HUDEP-2 (cell line): ENCODE results near the gene CRYGS.
A peak's percentile ranks its signal among the peaks of the same experiment; 100 is the strongest.
"Not testable (repeated sequence)": the region's sequence is repeated elsewhere in the genome, so short reads cannot be mapped to it uniquely, and the experiment has no call there.

Experiments
- DNase-seq, 76 experiments: peaks; one replicate each; lab custom pipeline; 2025; ENCODE audit not compliant: unreplicated experiment in 76 of 76; lab: John Stamatoyannopoulos, UW

CRYGS gene

GRCh38 chr3:186544281-186544680 lies at the start of gene CRYGS:
Gene CRYGS, minus strand, starts transcription at chr3:186544380. Its CDS starts 54 bp downstream, at chr3:186544326.
- DNase-seq, result no peak

GRCh38 chr3:186593862-186594261 lies 49.7 kb upstream of the CRYGS start:
- DNase-seq, result no peak

GRCh38 chr3:186592682-186593081 lies 48.5 kb upstream of the CRYGS start:
- no peak for DNase-seq

DNA sequence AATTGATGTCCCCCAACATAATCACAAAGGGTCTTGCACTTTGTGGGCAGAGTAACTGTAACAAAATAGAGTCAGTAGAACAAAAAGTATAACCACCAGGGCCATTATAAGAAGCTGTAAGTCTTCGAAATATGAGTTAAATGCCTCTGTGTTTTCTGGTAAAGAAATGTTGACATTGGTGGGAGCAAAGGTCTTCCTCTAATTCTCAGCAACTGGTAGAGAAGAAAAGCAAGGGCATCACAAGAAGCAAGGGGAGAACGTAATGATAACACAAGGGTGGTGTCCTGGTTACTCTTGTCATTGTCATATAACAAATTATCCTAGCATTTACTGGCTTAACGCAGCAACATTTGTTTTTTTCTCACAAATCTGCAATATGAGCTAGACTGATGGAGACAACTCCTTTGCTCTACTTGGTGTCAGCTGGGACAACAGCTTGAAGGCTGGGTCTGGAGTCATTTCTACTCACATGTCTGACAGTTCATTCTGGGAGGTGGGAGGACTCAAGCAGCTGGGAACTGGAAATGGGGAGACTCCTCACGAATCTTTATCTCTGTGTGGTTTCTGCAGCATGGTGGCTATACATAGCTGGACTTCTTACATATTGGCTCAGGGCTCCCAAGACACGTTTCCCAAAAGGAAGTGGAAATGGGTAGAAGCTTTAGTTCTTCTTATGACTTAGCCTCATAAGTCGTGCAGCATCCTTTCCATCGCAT lies 46.6 kb upstream of the CRYGS start:
- no peak for DNase-seq

DNA sequence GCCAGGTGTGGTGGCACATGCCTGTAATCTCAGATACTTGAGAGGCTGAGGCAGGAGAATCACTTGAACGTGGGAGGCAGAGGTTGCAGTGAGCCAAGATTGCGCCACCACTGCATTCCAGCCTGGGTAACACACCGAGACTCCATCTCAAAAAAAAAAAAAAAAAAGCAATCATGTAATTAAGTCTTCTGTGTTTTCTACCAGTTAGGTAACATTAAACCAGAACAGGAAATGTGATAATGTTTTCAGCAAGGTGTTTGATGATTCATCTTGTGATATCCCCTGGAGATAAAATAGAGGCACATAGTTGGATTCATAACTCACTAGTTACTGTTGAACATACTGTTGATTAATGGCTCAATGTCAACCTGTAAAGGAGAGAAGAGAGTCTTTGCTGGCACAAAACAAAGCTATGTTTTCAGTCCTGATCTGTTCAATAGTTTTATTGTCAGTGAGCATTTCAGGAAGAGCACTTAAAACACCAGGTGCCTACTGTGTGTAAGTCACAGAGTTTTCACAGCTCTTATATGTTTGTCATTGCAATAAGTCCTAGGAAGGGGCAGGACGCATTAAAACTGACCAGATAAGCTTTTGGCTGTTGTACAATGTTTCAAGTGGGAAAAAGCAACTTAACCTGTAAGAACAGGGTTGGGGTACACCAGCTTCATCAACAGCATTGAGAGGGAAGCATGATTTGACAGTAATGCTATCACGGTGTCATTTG lies 45.8 kb upstream of the CRYGS start:
- no peak for DNase-seq

DNA sequence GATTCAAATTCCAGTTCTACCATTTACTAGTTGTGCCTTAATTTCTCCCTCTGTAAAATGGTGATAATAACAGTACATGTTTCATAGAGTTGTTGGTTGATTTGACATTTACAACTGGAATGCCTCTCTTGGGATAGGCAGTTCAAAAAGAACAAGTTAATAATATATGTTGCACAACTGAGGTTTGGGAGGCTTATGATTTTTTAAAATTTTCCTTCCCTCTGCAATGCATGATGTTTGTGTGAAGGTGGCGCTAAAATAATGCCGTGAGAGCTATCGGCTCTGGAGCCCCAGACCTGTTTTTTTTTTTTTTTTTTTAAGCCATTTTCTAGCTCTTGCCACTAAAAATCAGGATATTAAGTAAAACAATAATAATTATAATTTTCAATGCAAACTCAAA lies 44.9 kb upstream of the CRYGS start:
- DNase-seq, result peak in 1 of 76 experiments; percentile 3

DNA sequence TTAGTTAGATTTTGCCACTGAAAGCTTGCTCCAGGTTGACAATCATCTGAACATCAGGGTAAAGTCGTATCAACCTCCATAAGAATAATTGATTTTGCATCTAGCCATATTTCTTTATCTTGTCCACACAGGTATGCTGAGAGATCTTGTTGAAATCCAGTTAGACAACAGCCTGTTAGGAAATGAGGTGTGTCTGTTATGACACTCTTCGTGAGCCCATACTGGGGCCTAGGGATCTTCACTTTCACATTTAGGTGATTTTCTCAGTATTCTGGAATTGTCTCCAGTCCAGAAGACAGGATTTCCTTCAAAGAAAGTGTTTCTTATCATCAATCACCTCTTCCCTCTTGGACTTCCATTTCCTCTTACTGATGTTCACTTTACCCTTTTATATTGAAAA lies 44.5 kb upstream of the CRYGS start:
- DNase-seq, result no peak

DNA sequence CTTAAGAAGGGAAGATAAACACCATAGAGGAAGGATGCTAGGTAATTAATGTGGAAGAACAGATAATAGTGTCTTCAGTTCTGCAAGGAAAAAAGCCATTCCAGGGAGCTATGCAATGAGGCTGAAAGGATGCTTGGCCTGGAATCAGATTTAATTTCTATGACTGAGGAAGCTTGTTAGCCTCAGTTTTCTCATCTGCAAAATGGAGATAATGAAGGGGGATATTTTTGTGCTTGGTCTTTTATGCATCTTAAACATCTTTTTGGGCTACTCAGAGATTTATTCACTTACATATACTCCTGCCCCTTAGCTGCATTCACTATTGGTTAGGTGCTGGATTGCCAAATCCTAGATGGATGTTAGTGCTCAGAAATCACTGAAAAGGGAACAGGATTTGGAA lies 43.0 kb upstream of the CRYGS start:
- no peak for DNase-seq

- DNase-seq, result not testable (repeated sequence)
Measured at GRCh38 chr3:186586245-186586644, 42.1 kb upstream of the CRYGS start.

GRCh38 chr3:186583831-186584230 lies 39.7 kb upstream of the CRYGS start:
- no peak for DNase-seq

DNA sequence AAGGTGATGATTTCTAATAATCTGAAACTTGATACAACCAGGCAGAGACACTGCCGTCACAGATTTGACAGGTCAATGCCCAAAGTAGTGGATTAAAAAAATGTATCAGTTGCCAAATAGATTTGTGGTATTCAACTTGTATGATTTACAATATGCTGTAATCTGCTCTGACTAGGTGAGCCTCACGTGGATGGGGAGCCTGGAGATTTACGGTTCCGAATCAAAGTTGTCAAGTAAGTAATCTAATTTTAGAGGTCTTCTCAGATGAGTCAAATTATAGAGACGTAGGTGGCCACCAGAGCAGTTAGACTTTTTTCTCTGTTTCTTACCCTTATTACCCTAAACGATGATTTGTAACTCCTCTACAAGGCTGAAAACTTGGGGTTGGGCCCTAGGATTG lies 38.4 kb upstream of the CRYGS start:
- DNase-seq, result no peak

DNA sequence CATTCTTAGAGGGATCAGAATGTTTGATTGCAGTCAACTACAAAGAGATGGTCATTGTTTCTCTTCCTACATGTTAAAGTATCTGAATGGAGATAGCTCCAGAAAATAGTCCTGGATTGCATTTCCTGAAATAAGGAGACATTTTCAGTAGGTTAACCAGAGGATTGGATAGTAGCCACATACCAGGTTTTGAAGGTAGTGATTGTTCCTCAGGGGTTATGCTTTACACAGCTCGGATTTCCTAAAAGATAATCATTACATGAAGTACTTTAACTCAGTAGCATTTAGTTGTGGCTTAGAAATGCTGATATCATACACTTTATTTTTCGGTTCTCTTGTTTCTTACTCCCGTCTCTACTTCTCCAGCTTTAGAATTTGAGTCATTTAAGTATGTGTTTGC lies 36.6 kb upstream of the CRYGS start:
- no peak for DNase-seq

GRCh38 chr3:186577521-186577920 lies 33.3 kb upstream of the CRYGS start:
- DNase-seq, result no peak

DNA sequence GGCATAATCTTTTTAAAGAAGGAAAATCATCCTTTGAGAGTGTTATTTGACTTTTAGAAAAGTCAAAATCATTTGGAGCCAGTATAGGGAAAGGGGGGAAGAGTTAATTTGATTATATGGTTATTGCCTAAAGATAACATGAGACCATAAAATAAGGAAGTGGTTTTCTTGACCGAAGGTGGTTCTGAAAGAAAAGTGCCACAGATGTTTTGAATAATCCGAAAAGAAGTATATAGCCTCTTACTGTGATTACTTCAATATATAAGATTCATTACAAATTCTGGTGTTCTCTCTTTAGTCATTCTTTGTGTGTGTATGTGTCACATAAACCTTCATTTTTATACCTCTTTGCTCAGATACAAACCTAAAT lies 27.4 kb upstream of the CRYGS start:
- DNase-seq, result no peak

- no peak for DNase-seq
Measured at GRCh38 chr3:186570941-186571643, 26.9 kb upstream of the CRYGS start.

- peak; percentile 23 to 99 (median 97) for DNase-seq
Measured at GRCh38 chr3:186570096-186570940, 26.1 kb upstream of the CRYGS start, which contains the start of gene DNAJB11. Gene DNAJB11, plus strand, starts transcription at chr3:186570720. Its CDS starts 178 bp downstream, at chr3:186570898.

- DNase-seq, result no peak
Measured at GRCh38 chr3:186569779-186570095, 25.6 kb upstream of the CRYGS start.

DNA sequence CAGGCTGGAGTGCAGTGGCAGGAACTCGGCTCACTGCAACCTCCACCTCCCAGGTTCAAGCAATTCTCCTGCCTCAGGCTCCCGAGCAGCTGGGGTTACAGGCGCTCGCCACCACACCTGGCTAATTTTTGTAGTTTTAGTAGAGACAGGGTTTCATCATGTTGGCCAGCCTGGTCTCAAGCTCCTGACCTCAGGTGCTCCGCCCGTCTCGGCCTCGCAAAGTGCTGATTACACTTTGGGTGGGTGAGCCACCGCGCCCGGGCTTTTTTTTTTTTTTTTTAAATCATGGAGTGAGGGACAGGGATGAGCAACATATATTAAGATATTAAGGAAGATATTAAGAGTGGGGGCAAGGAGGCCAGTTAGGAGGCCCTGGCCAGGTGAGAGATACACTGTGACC lies 25.2 kb upstream of the CRYGS start:
- DNase-seq, result peak in 2 of 76 experiments; percentile 5 to 6

GRCh38 chr3:186567072-186567921 lies 23.1 kb upstream of the CRYGS start, which contains the start of gene TBCCD1:
Gene TBCCD1, minus strand, starts transcription at chr3:186567339. Its CDS starts 3,010 bp downstream, at chr3:186564329.
- DNase-seq, result peak in 75 of 76 experiments; percentile 17 to 97 (median 85)

- DNase-seq, result peak in 1 of 76 experiments; percentile 39
Measured at GRCh38 chr3:186566772-186567071, 22.5 kb upstream of the CRYGS start.
